Left ventricle myocardium inferior (tissue), 1 donor: ENCODE data around the gene KLHDC8B. TPM values are rescaled to one million over a fixed set of nuclear protein-coding genes. Genes with fewer than 3 reads are reported as not detected.

ENCODE experiments used
- DNase-seq: peaks from one replicate; pipeline ENCODE4 v3.0.0-alpha.2; 2020
- H3K27ac ChIP-seq: fragments of 200-600 bp; replicated peaks from 2 replicates; pipeline ENCODE4 v1.8.0; 2021
- H3K27me3 ChIP-seq: fragments of 200-600 bp; 2 replicates; pipeline ENCODE4 v1.8.0; 2021; ENCODE audit warnings: low read depth
- H3K36me3 ChIP-seq: fragments of 200-600 bp; 2 replicates; pipeline ENCODE4 v1.8.0; 2021
- H3K4me1 ChIP-seq: fragments of 200-600 bp; 2 replicates; pipeline ENCODE4 v1.8.0; 2021
- H3K4me3 ChIP-seq: fragments of 200-600 bp; 2 replicates; pipeline ENCODE4 v1.8.0; 2021; ENCODE audit warnings: mild to moderate bottlenecking, moderate library complexity
- H3K9me3 ChIP-seq: fragments of 200-600 bp; replicated peaks from 2 replicates; pipeline ENCODE4 v1.8.0; 2021
- CTCF ChIP-seq: fragments of 200-600 bp; IDR thresholded peaks from 2 replicates; pipeline ENCODE4 v1.8.0; 2021; ENCODE audit warnings: antibody characterized with exemption, mild to moderate bottlenecking, borderline replicate concordance
- intact Hi-C: fragments of 100-400 bp; cut with micrococcal nuclease; formaldehyde crosslinking; loops from one replicate; pipeline ENCODE4 v1.11.0; 2022
- long read RNA-seq: library from polyadenylated mRNA; unstranded; transcript quantifications from one replicate; pipeline ENCODE4 v2.0.0, GENCODE V29; 2021
- total RNA-seq: library from RNA; stranded (reverse); fragmentation: NEBNext Ultra II Directional; extraction: Animal tissue kit (Norgen Biotek cat#: 25700); gene quantifications from one replicate; pipeline ENCODE4 v1.2.1, GENCODE V29; 2021
- donor health status: DM: no; HTN: yes; CAD: no; lungs with severe emphysema.

Gene KLHDC8B
- total RNA-seq, result 92.5 TPM
- long read RNA-seq, transcript KLHDC8B-201 (6 exons, 1,959 nt), result major isoform, 79 of 139 reads
- long read RNA-seq, partial matches to known transcripts, result 35 of 139 reads
- long read RNA-seq, other reads (novel, unspliced or antisense), result 25 of 139 reads

GRCh38 chr3:49171119-49171774 lies at the start of gene KLHDC8B:
Gene KLHDC8B, plus strand, starts transcription at chr3:49171598. Its CDS starts 1,172 bp downstream, at chr3:49172770.
- intact Hi-C loops, result loop anchor here (10.0 kb wide), 1 partner anchor 104 kb away; the partner anchor contains the start of gene C3orf62
- H3K4me3 ChIP-seq, result peak within 1 kb of the TSS; percentile 84
- H3K27ac ChIP-seq, result peak within 1 kb of the TSS; percentile 94
- H3K36me3 ChIP-seq, result peaks cover 21% of the 10 kb centered on the region
- peak; percentile 90 for DNase-seq
- peak; percentile 98 for TF ChIP-seq CTCF
- peaks cover 70% of the 10 kb centered on the region for H3K4me1 ChIP-seq
- H3K27me3 ChIP-seq, result no peaks in the 10 kb centered on the region
- no peaks in the 10 kb centered on the region for H3K9me3 ChIP-seq

GRCh38 chr3:49122022-49122421 lies 49.4 kb upstream of the KLHDC8B start:
- intact Hi-C loops, result no loop called here
- TF ChIP-seq CTCF, result no peak
- DNase-seq, result no peak
- H3K4me3 ChIP-seq, result no peak overlapping the region
- H3K27ac ChIP-seq, result no peak overlapping the region
- peaks cover 41% of the 10 kb centered on the region for H3K4me1 ChIP-seq
- H3K36me3 ChIP-seq, result peaks cover 80% of the 10 kb centered on the region
- no peaks in the 10 kb centered on the region for H3K27me3 ChIP-seq
- no peaks in the 10 kb centered on the region for H3K9me3 ChIP-seq

GRCh38 chr3:49122451-49122850 lies 48.9 kb upstream of the KLHDC8B start:
- H3K36me3 ChIP-seq, result peaks cover 80% of the 10 kb centered on the region
- no peaks in the 10 kb centered on the region for H3K9me3 ChIP-seq
- peaks cover 38% of the 10 kb centered on the region for H3K4me1 ChIP-seq
- TF ChIP-seq CTCF, result no peak
- DNase-seq, result no peak
- H3K27ac ChIP-seq, result no peak overlapping the region
- H3K27me3 ChIP-seq, result no peaks in the 10 kb centered on the region
- H3K4me3 ChIP-seq, result no peak overlapping the region
- intact Hi-C loops, result no loop called here

GRCh38 chr3:49122886-49123545 lies 48.4 kb upstream of the KLHDC8B start:
- no peak overlapping the region for H3K27ac ChIP-seq
- no peak for TF ChIP-seq CTCF
- DNase-seq, result no peak
- no peaks in the 10 kb centered on the region for H3K9me3 ChIP-seq
- H3K4me3 ChIP-seq, result no peak overlapping the region
- intact Hi-C loops, result no loop called here
- H3K27me3 ChIP-seq, result no peaks in the 10 kb centered on the region
- peaks cover 80% of the 10 kb centered on the region for H3K36me3 ChIP-seq
- H3K4me1 ChIP-seq, result peaks cover 33% of the 10 kb centered on the region

GRCh38 chr3:49123687-49124086 lies 47.7 kb upstream of the KLHDC8B start:
- intact Hi-C loops, result no loop called here
- Histone ChIP-seq H3K4me1 (peaks cover 32% of the 10 kb centered on the region), H3K36me3 (peaks cover 80% of the 10 kb centered on the region), H3K4me3 (no peak overlapping the region), H3K27me3 (no peaks in the 10 kb centered on the region), H3K9me3 (no peaks in the 10 kb centered on the region), H3K27ac (no peak overlapping the region)
- no peak for TF ChIP-seq CTCF
- no peak for DNase-seq
